ENCODE measurements around the gene SLIT3. TPM values are rescaled to one million over a fixed set of nuclear protein-coding genes. Genes with fewer than 3 reads are reported as not detected.

Gene SLIT3
- total and polyA plus RNA-seq, 10 of the 15 experiments (the other 5 are each of a cell fraction or from before 2014, with no cell fraction given): 0.05 TPM; not detected in 9

DNA sequence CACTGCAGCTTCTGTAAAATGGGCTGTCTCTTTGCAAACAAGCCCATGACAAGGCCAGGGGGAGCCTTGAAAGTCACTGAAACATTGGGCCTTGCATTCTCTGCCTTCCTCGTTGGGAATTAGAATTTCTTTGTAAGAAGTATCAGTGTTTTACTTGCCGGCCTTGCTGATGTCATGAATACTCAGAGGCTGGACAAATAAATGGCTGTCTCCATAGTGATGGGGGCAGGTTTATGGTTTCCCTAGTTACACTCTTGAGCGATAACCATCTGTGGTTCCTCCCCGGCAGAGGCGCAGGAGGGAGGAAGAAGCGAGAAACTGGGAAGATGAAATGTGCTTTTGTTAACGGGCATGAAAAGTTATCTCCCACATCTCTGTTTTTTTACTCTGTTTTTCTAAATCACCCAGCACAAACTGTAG is 449.0 kb downstream of the SLIT3 start:
- in situ Hi-C loops (cut with MboI) (no loop called here), intact Hi-C loops (cut with micrococcal nuclease; ENCODE audit: unreplicated experiment) (no loop called here)
- Histone ChIP-seq H3K27me3 (replicated peaks in 1 of 2; ENCODE audit: control insufficient read depth in 2 of 2, insufficient read depth in 2 of 2, low read length in 1 of 2) (peaks cover 2 to 5% of the 10 kb centered on the region in 2 experiments; a peak in 3 of 4 replicates), H3K4me2 (ENCODE audit: control insufficient read depth, insufficient read depth) (no peak overlapping the region), H3K9me3 (replicated peaks; ENCODE audit: control insufficient read depth, insufficient read depth, low read length) (no peaks in the 10 kb centered on the region), H3K27ac (ENCODE audit: control insufficient read depth, insufficient read depth) (no peak overlapping the region), H3K79me2 (ENCODE audit: control insufficient read depth, insufficient read depth, low read length) (no peaks in the 10 kb centered on the region), H2AFZ (ENCODE audit: control insufficient read depth, low read depth, low read length) (no peak overlapping the region), H3K9ac (ENCODE audit: control insufficient read depth, insufficient read depth, low read length) (no peak overlapping the region), H3K4me1 (ENCODE audit: control insufficient read depth, insufficient read depth, low read length) (no peaks in the 10 kb centered on the region), H3K4me3 (no peak overlapping the region), H4K20me1 (ENCODE audit: control insufficient read depth, insufficient read depth) (no peaks in the 10 kb centered on the region), H3K36me3 (ENCODE audit: control insufficient read depth in 2 of 2, insufficient read depth in 2 of 2, low read length in 1 of 2) (no peaks in the 10 kb centered on the region)
- ChIA-PET SMC1A (ENCODE audit: uncharacterized antibody, unreplicated experiment) (no interaction called here), RAD21 (ENCODE audit: unreplicated experiment) (no interaction called here), POLR2A (no interaction called here), CTCF (no interaction called here)
- FAIRE-seq: no peak
- BruUV-seq (replicated peaks): no TSS peak
- no peak for DNase-seq (ENCODE audit: low read depth, low spot score)
- TF ChIP-seq BHLHE40 (IDR thresholded peaks at IDR 0.05; ENCODE audit: borderline replicate concordance in 1 of 2, low read depth in 2 of 2, low read length in 1 of 2) (no peak), FOXM1 (IDR thresholded peaks at IDR 0.05; ENCODE audit: low read depth, low read length) (no peak), ZNF217 (IDR thresholded peaks at IDR 0.05) (no peak)
- WGBS (ENCODE audit: insufficient coverage, insufficient replicate concordance, low lambda C conversion rate, missing lambda C conversion rate): 5% methylated on average over 7 of the region's 7 CpGs
- ATAC-seq: no peak

DNA sequence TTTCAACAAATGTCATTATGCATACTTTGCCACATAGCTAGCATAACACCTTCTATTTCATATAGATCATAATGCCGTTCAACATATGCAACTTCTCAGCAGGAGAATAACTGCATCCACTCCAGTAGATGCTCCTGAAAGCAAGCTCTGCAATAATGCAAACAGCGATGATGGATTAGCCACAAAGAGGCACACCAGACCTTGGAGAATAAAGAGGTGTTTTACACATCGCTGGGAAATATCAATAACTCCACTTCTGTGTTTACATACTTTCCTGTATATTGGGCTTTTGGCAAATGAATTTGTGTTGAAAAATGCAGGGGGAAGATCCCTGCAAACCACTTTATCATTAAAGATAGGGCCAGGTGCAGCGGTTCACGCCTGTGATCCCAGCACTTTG is 450.3 kb downstream of the SLIT3 start:
- H3K9me3 ChIP-seq (replicated peaks; ENCODE audit: control insufficient read depth, insufficient read depth, low read length): no peaks in the 10 kb centered on the region
- no TSS peak for BruUV-seq (replicated peaks)
- H3K4me3 ChIP-seq: no peak overlapping the region
- RAD21 ChIA-PET (ENCODE audit: unreplicated experiment): no interaction called here
- H3K4me2 ChIP-seq (ENCODE audit: control insufficient read depth, insufficient read depth): no peak overlapping the region
- CTCF ChIA-PET: no interaction called here
- FAIRE-seq (no peak), DNase-seq (ENCODE audit: low read depth, low spot score) (no peak), ATAC-seq (no peak)
- POLR2A ChIA-PET: no interaction called here
- no peak overlapping the region for H3K9ac ChIP-seq (ENCODE audit: control insufficient read depth, insufficient read depth, low read length)
- intact Hi-C loops (cut with micrococcal nuclease; ENCODE audit: unreplicated experiment) (no loop called here), in situ Hi-C loops (cut with MboI) (no loop called here)
- no peak overlapping the region for H3K27ac ChIP-seq (ENCODE audit: control insufficient read depth, insufficient read depth)
- no peaks in the 10 kb centered on the region for H3K4me1 ChIP-seq (ENCODE audit: control insufficient read depth, insufficient read depth, low read length)
- no peaks in the 10 kb centered on the region for H3K79me2 ChIP-seq (ENCODE audit: control insufficient read depth, insufficient read depth, low read length)
- no peaks in the 10 kb centered on the region for H4K20me1 ChIP-seq (ENCODE audit: control insufficient read depth, insufficient read depth)
- TF ChIP-seq BCL11A (IDR thresholded peaks at IDR 0.05; ENCODE audit: low read depth, low read length) (no peak), POLR2AphosphoS5 (IDR thresholded peaks at IDR 0.05; ENCODE audit: low read length) (no peak), BACH1 (IDR thresholded peaks at IDR 0.05; ENCODE audit: borderline replicate concordance) (no peak)
- TF ChIP-seq, protein P1, sequence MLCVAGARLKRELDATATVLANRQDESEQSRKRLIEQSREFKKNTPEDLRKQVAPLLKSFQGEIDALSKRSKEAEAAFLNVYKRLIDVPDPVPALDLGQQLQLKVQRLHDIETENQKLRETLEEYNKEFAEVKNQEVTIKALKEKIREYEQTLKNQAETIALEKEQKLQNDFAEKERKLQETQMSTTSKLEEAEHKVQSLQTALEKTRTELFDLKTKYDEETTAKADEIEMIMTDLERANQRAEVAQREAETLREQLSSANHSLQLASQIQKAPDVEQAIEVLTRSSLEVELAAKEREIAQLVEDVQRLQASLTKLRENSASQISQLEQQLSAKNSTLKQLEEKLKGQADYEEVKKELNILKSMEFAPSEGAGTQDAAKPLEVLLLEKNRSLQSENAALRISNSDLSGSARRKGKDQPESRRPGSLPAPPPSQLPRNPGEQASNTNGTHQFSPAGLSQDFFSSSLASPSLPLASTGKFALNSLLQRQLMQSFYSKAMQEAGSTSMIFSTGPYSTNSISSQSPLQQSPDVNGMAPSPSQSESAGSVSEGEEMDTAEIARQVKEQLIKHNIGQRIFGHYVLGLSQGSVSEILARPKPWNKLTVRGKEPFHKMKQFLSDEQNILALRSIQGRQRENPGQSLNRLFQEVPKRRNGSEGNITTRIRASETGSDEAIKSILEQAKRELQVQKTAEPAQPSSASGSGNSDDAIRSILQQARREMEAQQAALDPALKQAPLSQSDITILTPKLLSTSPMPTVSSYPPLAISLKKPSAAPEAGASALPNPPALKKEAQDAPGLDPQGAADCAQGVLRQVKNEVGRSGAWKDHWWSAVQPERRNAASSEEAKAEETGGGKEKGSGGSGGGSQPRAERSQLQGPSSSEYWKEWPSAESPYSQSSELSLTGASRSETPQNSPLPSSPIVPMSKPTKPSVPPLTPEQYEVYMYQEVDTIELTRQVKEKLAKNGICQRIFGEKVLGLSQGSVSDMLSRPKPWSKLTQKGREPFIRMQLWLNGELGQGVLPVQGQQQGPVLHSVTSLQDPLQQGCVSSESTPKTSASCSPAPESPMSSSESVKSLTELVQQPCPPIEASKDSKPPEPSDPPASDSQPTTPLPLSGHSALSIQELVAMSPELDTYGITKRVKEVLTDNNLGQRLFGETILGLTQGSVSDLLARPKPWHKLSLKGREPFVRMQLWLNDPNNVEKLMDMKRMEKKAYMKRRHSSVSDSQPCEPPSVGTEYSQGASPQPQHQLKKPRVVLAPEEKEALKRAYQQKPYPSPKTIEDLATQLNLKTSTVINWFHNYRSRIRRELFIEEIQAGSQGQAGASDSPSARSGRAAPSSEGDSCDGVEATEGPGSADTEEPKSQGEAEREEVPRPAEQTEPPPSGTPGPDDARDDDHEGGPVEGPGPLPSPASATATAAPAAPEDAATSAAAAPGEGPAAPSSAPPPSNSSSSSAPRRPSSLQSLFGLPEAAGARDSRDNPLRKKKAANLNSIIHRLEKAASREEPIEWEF (IDR thresholded peaks at IDR 0.05; ENCODE audit: insufficient replicate concordance, low read depth, low read length): no peak
- SMC1A ChIA-PET (ENCODE audit: uncharacterized antibody, unreplicated experiment): interaction anchor here (1.2 kb wide), 1 partner anchor 738 kb away, joined by 4 read pairs; no protein-coding TSS in a partner anchor
- no peak overlapping the region for H2AFZ ChIP-seq (ENCODE audit: control insufficient read depth, low read depth, low read length)
- peaks cover 2 to 5% of the 10 kb centered on the region in 2 experiments; a peak in 3 of 4 replicates for H3K27me3 ChIP-seq (replicated peaks in 1 of 2; ENCODE audit: control insufficient read depth in 2 of 2, insufficient read depth in 2 of 2, low read length in 1 of 2)
- H3K36me3 ChIP-seq (ENCODE audit: control insufficient read depth in 2 of 2, insufficient read depth in 2 of 2, low read length in 1 of 2): no peaks in the 10 kb centered on the region
- WGBS (ENCODE audit: insufficient coverage, insufficient replicate concordance, low lambda C conversion rate, missing lambda C conversion rate): 72% methylated on average over 5 of the region's 5 CpGs
